ENCODE measurements around the gene MBNL1. TPM values are rescaled to one million over a fixed set of nuclear protein-coding genes. Genes with fewer than 3 reads are reported as not detected.

The MBNL1 gene
- total RNA-seq, 2 experiments from 2014 or later = 163 to 174 TPM

GRCh38 chr3:152319256-152319655, 50.5 kb downstream of the MBNL1 start:
- no peak overlapping the region for H3K4me2 ChIP-seq (ENCODE audit: low read length)
- CTCF ChIA-PET (ENCODE audit: unreplicated experiment) = no interaction called here
- TF ChIP-seq EZH2phosphoT487 (IDR thresholded peaks at IDR 0.05; ENCODE audit: borderline replicate concordance, low read depth, low read length) (no peak), CTCF (conservative IDR thresholded peaks at IDR 0.05; ENCODE audit: low read length) (no peak)
- peaks cover 16% of the 10 kb centered on the region for H3K4me1 ChIP-seq (ENCODE audit: insufficient read depth, low read length, poor library complexity, severe bottlenecking)
- no TSS peak for BruUV-seq (replicated peaks)
- H2AFZ ChIP-seq (ENCODE audit: low read length) = no peak overlapping the region
- POLR2A ChIA-PET = interaction anchor here (1.0 to 5.2 kb wide), 5 partner anchors 11 to 57 kb away, joined by 3 to 35 read pairs (median 3); no protein-coding TSS in a partner anchor
- no peak overlapping the region for H3K27ac ChIP-seq (ENCODE audit: low read depth, low read length, poor library complexity, severe bottlenecking)
- no peaks in the 10 kb centered on the region for H3K9me2 ChIP-seq (ENCODE audit: insufficient read depth, low read length)
- no peaks in the 10 kb centered on the region; the same call in 1 of the 2 replicates for H3K9me3 ChIP-seq (ENCODE audit: low read length)
- peaks cover 98% of the 10 kb centered on the region for H3K79me2 ChIP-seq (ENCODE audit: insufficient read depth, low read depth, low read length)
- H3K4me3 ChIP-seq (ENCODE audit: low read depth, low read length, poor library complexity, severe bottlenecking) = no peak overlapping the region
- DNase-seq (ENCODE audit: low spot score) = no peak
- intact Hi-C loops (cut with micrococcal nuclease; ENCODE audit: unreplicated experiment) = no loop called here
- peaks cover 59% of the 10 kb centered on the region for H3K36me3 ChIP-seq (ENCODE audit: insufficient read depth, low read length)
- peaks cover 28% of the 10 kb centered on the region; the same call in 1 of the 2 replicates for H4K20me1 ChIP-seq (ENCODE audit: insufficient read depth, low read length)

DNA sequence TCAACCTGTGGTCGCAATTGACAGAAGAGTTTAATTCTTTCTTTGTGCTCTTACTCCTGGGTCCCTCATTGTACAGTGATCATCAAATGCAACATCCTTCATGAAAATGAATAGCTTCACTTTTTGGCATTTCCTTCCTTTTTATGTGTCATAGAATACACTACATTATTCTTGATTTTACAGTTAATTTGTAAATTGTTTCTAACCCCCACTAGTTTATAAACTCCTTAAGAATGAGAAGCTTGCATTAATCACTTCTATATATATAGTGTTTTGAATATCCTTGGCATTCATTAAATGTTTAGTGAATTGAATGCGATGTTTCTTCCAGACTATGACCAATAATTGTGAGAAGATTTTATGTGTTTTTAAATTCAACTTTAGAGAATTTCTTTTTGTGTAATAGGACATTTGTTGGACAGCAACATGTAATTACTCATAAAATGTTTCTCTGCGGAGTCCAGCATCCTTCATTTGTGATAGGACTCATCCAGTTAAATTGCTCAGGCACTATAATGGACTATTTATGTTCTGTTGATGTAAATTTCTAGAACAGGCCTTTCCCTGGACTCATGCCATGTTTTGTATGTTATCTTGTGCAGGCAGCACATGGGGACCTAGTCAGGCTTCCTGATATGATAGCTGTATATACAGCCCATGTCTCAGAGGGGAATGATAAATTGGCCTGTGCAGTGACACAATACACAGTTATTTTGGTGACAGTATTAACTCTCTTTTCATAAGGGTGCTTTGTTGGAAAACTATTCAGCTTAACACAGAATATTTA, 51.3 kb downstream of the MBNL1 start:
- intact Hi-C loops (cut with micrococcal nuclease; ENCODE audit: unreplicated experiment) = no loop called here
- Histone ChIP-seq H2AFZ (ENCODE audit: low read length) (no peak overlapping the region), H3K4me2 (ENCODE audit: low read length) (no peak overlapping the region), H3K79me2 (ENCODE audit: insufficient read depth, low read depth, low read length) (peaks cover 98% of the 10 kb centered on the region), H3K4me1 (ENCODE audit: insufficient read depth, low read length, poor library complexity, severe bottlenecking) (peaks cover 16% of the 10 kb centered on the region), H3K27ac (ENCODE audit: low read depth, low read length, poor library complexity, severe bottlenecking) (no peak overlapping the region), H3K9me2 (ENCODE audit: insufficient read depth, low read length) (no peaks in the 10 kb centered on the region), H3K4me3 (ENCODE audit: low read depth, low read length, poor library complexity, severe bottlenecking) (no peak overlapping the region), H4K20me1 (ENCODE audit: insufficient read depth, low read length) (peaks cover 22% of the 10 kb centered on the region; the same call in 1 of the 2 replicates), H3K9me3 (ENCODE audit: low read length) (no peaks in the 10 kb centered on the region; the same call in 1 of the 2 replicates), H3K36me3 (ENCODE audit: insufficient read depth, low read length) (peaks cover 59% of the 10 kb centered on the region)
- DNase-seq (ENCODE audit: low spot score) = no peak
- TF ChIP-seq CTCF (conservative IDR thresholded peaks at IDR 0.05; ENCODE audit: low read length) (no peak), EZH2phosphoT487 (IDR thresholded peaks at IDR 0.05; ENCODE audit: borderline replicate concordance, low read depth, low read length) (no peak)
- CTCF ChIA-PET (ENCODE audit: unreplicated experiment) = no interaction called here
- BruUV-seq (replicated peaks) = no TSS peak
- POLR2A ChIA-PET = interaction anchor here (0.9 to 5.2 kb wide), 4 partner anchors 9 to 48 kb away, joined by 3 to 35 read pairs (median 4); no protein-coding TSS in a partner anchor
